DMS114 treated with DMSO at 0.1 percent for 48 hours (cell line): ENCODE measurements around the gene MRPS25.
"Not testable (repeated sequence)": the region's sequence is repeated elsewhere in the genome, so short reads cannot be mapped to it uniquely, and the experiment has no call there.

Experiments used
- DNase-seq: peaks from one replicate; lab custom pipeline; 2025; ENCODE audit not compliant: unreplicated experiment; lab: John Stamatoyannopoulos, UW

The MRPS25 gene

GRCh38 chr3:15044326-15044725, 20.8 kb downstream of the MRPS25 start:
- DNase-seq, result no peak

- DNase-seq, result no peak
Observed at GRCh38 chr3:15043408-15044171, 21.5 kb downstream of the MRPS25 start.

- no peak for DNase-seq
Observed at GRCh38 chr3:15042936-15043335, 22.2 kb downstream of the MRPS25 start.

- no peak for DNase-seq
Observed at GRCh38 chr3:15041950-15042349, 23.2 kb downstream of the MRPS25 start.

- DNase-seq, result no peak
Observed at GRCh38 chr3:15040844-15041243, 24.3 kb downstream of the MRPS25 start.

- DNase-seq, result no peak
Observed at GRCh38 chr3:15038306-15038705, 26.8 kb downstream of the MRPS25 start.

- no peak for DNase-seq
Observed at GRCh38 chr3:15033103-15033502, 32.0 kb downstream of the MRPS25 start.

- no peak for DNase-seq
Observed at GRCh38 chr3:15032650-15033049, 32.5 kb downstream of the MRPS25 start.

GRCh38 chr3:15029625-15030024, 35.5 kb downstream of the MRPS25 start:
- no peak for DNase-seq

GRCh38 chr3:15023719-15024118, 41.4 kb downstream of the MRPS25 start:
- no peak for DNase-seq

GRCh38 chr3:15023249-15023648, 41.9 kb downstream of the MRPS25 start:
- no peak for DNase-seq

GRCh38 chr3:15017191-15017590, 47.9 kb downstream of the MRPS25 start:
- no peak for DNase-seq

GRCh38 chr3:15015456-15015855, 49.7 kb downstream of the MRPS25 start:
- no peak for DNase-seq

GRCh38 chr3:15014606-15015328, 50.3 kb downstream of the MRPS25 start:
- DNase-seq, result no peak

- no peak for DNase-seq
Observed at GRCh38 chr3:15011174-15011573, 53.9 kb downstream of the MRPS25 start.

- DNase-seq, result no peak
Observed at GRCh38 chr3:15010664-15011063, 54.5 kb downstream of the MRPS25 start.

- DNase-seq, result no peak
Observed at GRCh38 chr3:15009167-15009566, 55.9 kb downstream of the MRPS25 start.

- DNase-seq, result no peak
Observed at GRCh38 chr3:15007681-15008141, 57.4 kb downstream of the MRPS25 start.

- not testable (repeated sequence) for DNase-seq
Observed at GRCh38 chr3:14999182-14999581, 65.9 kb downstream of the MRPS25 start.
